Tibial nerve (tissue), 4 donors: Measurements from ENCODE around the gene INS. TPM values are rescaled to one million over a fixed set of nuclear protein-coding genes. Genes with fewer than 3 reads are reported as not detected.

Experiments
- DNase-seq, 2 donors: peaks; one replicate each; pipeline ENCODE4 v3.0.0-alpha.2; 2019; ENCODE audit warnings: low spot score in 2 of 2
- H3K27ac ChIP-seq, 4 donors: fragments of 200-600 bp; sonication (generic) in 3 of 4; one replicate each; pipeline ENCODE4 v1.5.1; 2017 to 2019; ENCODE audit warnings: mild to moderate bottlenecking in 1 of 4
- H3K27me3 ChIP-seq, 2 donors: fragments of 200-600 bp; sonication (generic) in 1 of 2; one replicate each; pipeline versions ENCODE4 v1.5.1 to v1.6.0; 2017 to 2019
- H3K36me3 ChIP-seq, 3 donors: fragments of 200-600 bp; sonication (generic); one replicate each; pipeline ENCODE4 v1.5.1; 2018 to 2019
- H3K4me1 ChIP-seq, 4 donors: fragments of 200-600 bp; sonication (generic) in 3 of 4; one replicate each; pipeline ENCODE4 v1.5.1; 2017 to 2019
- H3K4me3 ChIP-seq, 4 donors: fragments of 200-600 bp; sonication (generic) in 3 of 4; one replicate each; pipeline ENCODE4 v1.5.1; 2017 to 2019; ENCODE audit warnings: mild to moderate bottlenecking in 1 of 4, moderate library complexity in 1 of 4
- H3K9me3 ChIP-seq, 4 donors: fragments of 200-600 bp; sonication (generic) in 3 of 4; one replicate each; pipeline ENCODE4 v1.5.1; 2017 to 2019
- CTCF ChIP-seq, 5 experiments: fragments of 200-600 bp in 3 of 5; fragments of 450-650 bp in 2 of 5; sonication (generic) in 3 of 5; IDR thresholded peaks; one replicate each; pipeline ENCODE4 v1.5.1; 2016 to 2019; ENCODE audit warnings: antibody characterized with exemption in 5 of 5, mild to moderate bottlenecking in 3 of 5, moderate library complexity in 2 of 5
- EP300 ChIP-seq, 2 donors: sonication (generic); formaldehyde crosslinking; IDR thresholded peaks; one replicate each; pipeline ENCODE4 v1.6.1; 2017; ENCODE audit warnings: antibody characterized with exemption in 2 of 2, mild to moderate bottlenecking in 1 of 2
- POLR2A ChIP-seq, 2 donors: fragments of 450-650 bp; IDR thresholded peaks; one replicate each; pipeline ENCODE4 v1.6.1; 2017; ENCODE audit warnings: antibody characterized with exemption in 2 of 2, mild to moderate bottlenecking in 2 of 2, moderate library complexity in 2 of 2
- WGBS, 2 donors: methylation state at CpG; one replicate each; pipeline ENCODE4 v1.1.5; 2018; 5-methylcytosine and 5-hydroxymethylcytosine counted together
- total RNA-seq, 4 donors: library from RNA; depleted of rRNA; stranded (reverse); fragments of >200 nt; gene quantifications; one replicate each; pipeline ENCODE4 v1.1.0, GENCODE V29; 2016

Gene INS
- total RNA-seq, 4 donors from 2014 or later, result 1.8 TPM; not detected in 3

GRCh38 chr11:2164861-2165555 is 4.0 kb upstream of the INS start:
- no peak for DNase-seq
- WGBS, 2 donors, result 75 to 77% methylated on average over 5 to 20 of the region's 20 CpGs
- peaks cover 0 to 53% of the 10 kb centered on the region in 2 donors for H3K27me3 ChIP-seq

GRCh38 chr11:2164081-2164480 is 3.1 kb upstream of the INS start:
- TF ChIP-seq CTCF (IDR thresholded peaks at IDR 0.05) (no peak), POLR2A (IDR thresholded peaks at IDR 0.05) (no peak), EP300 (IDR thresholded peaks at IDR 0.05) (no peak)

More at GRCh38 chr11:2164861-2165555, 4.0 kb upstream of the INS start:
- Histone ChIP-seq H3K4me1 (peaks cover 0 to 15% (median 2%) of the 10 kb centered on the region in 4 donors), H3K36me3 (no peaks in the 10 kb centered on the region), H3K27ac (no peak overlapping the region), H3K9me3 (no peaks in the 10 kb centered on the region), H3K4me3 (no peak overlapping the region)
- TF ChIP-seq POLR2A (IDR thresholded peaks at IDR 0.05), result no peak
- TF ChIP-seq CTCF (IDR thresholded peaks at IDR 0.05), result no peak
- TF ChIP-seq EP300 (IDR thresholded peaks at IDR 0.05), result no peak

DNA sequence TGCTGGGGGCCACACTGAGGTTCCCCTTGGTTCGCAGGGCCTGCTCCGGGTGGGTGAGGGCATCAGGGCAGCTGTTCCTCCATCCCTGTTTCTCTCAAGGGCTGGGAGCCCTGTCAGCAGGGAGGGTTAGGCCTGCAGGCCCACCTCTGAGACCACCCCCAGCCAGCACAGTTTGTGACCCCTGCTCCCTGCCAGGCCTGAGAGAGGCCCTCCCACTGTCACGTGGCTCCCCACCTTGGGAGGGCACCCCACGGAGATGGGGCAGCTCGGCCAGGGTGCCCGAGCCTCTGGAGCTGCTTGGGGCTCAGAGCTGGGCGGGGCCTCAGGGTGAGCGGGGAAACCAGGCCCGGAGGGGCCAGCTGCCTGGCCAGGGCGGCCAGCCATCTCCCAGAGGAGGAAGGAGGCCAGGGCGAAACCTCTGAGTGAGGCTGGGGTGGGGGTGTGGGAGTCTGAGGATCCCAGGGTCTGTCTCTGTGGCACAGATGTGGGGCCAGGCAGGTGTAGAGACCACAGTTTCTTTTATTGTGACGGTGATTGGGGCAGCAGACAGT is 2.5 kb upstream of the INS start:
- DNase-seq, result no peak
- Histone ChIP-seq H3K9me3 (no peaks in the 10 kb centered on the region), H3K36me3 (no peaks in the 10 kb centered on the region), H3K27ac (no peak overlapping the region), H3K27me3 (peaks cover 0 to 40% of the 10 kb centered on the region in 2 donors), H3K4me1 (peaks cover 0 to 15% (median 2%) of the 10 kb centered on the region in 4 donors), H3K4me3 (no peak overlapping the region)
- TF ChIP-seq POLR2A (IDR thresholded peaks at IDR 0.05), result no peak
- TF ChIP-seq EP300 (IDR thresholded peaks at IDR 0.05), result no peak
- TF ChIP-seq CTCF (IDR thresholded peaks at IDR 0.05), result no peak
- WGBS, 2 donors, result 65 to 92% methylated on average over 5 to 12 of the region's 12 CpGs

More at GRCh38 chr11:2164081-2164480, 3.1 kb upstream of the INS start:
- WGBS, 2 donors, result 88 to 90% methylated on average over 17 to 22 of the region's 22 CpGs
- Histone ChIP-seq H3K4me1 (peaks cover 0 to 15% (median 2%) of the 10 kb centered on the region in 4 donors), H3K9me3 (no peaks in the 10 kb centered on the region), H3K27me3 (peaks cover 0 to 44% of the 10 kb centered on the region in 2 donors), H3K36me3 (no peaks in the 10 kb centered on the region), H3K4me3 (no peak overlapping the region), H3K27ac (no peak overlapping the region)
- no peak for DNase-seq

DNA sequence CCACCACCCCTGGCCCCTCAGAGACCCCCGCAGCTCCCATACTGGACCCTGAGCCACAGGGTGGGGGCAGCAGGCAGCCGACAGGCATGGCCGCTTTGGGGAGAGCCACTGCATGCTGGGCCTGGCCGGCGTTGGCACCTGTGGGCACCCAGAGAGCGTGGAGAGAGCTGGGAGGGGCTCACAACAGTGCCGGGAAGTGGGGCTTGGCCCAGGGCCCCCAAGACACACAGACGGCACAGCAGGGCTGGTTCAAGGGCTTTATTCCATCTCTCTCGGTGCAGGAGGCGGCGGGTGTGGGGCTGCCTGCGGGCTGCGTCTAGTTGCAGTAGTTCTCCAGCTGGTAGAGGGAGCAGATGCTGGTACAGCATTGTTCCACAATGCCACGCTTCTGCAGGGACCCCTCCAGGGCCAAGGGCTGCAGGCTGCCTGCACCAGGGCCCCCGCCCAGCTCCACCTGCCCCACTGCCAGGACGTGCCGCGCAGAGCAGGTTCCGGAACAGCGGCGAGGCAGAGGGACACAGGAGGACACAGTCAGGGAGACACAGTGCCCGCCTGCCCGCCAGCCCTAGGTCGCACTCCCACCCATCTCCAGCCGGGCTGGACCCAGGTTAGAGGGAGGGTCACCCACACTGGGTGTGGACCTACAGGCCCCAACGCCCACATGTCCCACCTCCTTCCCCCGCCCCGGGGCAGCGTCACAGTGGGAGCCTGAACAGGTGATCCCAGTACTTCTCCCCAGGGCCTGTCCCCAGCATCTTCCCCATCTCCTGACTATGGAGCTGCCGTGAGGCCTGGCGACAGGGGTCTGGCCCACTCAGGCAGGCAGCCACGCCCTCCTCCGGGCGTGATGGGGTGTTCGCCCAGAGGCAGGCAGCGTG is 1.2 kb downstream of the INS start:
- Histone ChIP-seq H3K27ac (no peak overlapping the region), H3K27me3 (peaks cover 0 to 20% of the 10 kb centered on the region in 2 donors), H3K4me3 (no peak overlapping the region), H3K9me3 (no peaks in the 10 kb centered on the region), H3K4me1 (no peaks in the 10 kb centered on the region), H3K36me3 (no peaks in the 10 kb centered on the region)
- no peak for TF ChIP-seq POLR2A (IDR thresholded peaks at IDR 0.05)
- TF ChIP-seq CTCF (IDR thresholded peaks at IDR 0.05), result no peak
- TF ChIP-seq EP300 (IDR thresholded peaks at IDR 0.05), result no peak
- DNase-seq, result no peak
- 61 to 76% methylated on average over 13 to 32 of the region's 36 CpGs for WGBS, 2 donors
